GM10266 (cell line): ENCODE results near the gene FOXK2.

Experiments
- DNase-seq: peaks from one replicate; pipeline ENCODE4 v3.0.0; 2012; ENCODE audit errors: extremely low spot score
- TF ChIP-seq, protein P1 (sequence below): IDR thresholded peaks from 2 replicates; pipeline ENCODE4 v1.5.1; 2012; ENCODE audit warnings: mild to moderate bottlenecking, low read depth; ENCODE audit not compliant: control insufficient read depth, insufficient read depth; ENCODE audit errors: missing control alignments

FOXK2 gene

DNA sequence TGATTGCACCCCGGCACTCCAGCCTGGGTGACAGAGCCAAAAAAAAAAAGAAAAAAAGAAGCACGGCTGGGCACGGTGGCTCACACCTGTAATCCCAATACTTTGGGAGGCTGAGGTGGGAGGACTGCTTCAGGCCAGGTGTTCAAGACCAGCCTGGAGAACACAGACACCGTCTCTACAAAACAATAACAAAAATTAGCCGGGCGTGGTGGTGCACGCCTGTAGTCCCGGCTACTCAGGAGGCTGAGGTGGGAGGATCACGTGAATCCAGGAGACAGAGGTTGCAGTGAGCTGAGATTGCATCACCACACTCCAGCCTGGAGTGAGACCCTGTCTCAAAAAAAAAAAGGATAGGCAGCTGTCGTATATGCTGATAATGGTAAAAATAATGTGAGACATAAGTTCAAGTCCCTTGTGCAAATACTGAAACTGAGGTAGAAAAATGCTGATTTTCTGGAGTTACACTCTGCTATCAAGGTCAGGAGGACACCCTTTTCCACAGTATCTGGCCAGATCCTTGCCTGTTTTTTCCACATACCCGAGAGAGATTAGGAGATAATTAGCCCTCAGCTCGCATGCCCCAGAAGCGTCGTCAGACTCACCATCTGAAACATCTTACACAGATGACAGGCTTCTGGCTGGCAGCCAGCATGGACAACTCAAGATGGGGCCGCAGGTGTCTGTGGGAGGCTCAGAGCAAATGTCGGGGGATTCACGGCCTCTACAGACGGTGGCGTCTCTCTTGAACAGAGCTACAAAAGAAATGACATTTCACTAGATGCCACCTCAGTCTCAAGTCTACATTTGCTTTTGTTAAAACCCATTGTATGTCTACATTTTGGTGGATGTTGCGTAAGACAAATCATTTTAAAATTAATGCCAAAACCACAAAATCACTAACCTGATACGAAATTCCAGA is 91.9 kb downstream of the FOXK2 start:
- no peak for DNase-seq
- TF ChIP-seq, protein P1, sequence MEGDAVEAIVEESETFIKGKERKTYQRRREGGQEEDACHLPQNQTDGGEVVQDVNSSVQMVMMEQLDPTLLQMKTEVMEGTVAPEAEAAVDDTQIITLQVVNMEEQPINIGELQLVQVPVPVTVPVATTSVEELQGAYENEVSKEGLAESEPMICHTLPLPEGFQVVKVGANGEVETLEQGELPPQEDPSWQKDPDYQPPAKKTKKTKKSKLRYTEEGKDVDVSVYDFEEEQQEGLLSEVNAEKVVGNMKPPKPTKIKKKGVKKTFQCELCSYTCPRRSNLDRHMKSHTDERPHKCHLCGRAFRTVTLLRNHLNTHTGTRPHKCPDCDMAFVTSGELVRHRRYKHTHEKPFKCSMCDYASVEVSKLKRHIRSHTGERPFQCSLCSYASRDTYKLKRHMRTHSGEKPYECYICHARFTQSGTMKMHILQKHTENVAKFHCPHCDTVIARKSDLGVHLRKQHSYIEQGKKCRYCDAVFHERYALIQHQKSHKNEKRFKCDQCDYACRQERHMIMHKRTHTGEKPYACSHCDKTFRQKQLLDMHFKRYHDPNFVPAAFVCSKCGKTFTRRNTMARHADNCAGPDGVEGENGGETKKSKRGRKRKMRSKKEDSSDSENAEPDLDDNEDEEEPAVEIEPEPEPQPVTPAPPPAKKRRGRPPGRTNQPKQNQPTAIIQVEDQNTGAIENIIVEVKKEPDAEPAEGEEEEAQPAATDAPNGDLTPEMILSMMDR: no peak

- TF ChIP-seq, protein P1: no peak
- DNase-seq: no peak
Measured at GRCh38 chr17:82613283-82614094, 94.0 kb downstream of the FOXK2 start.

DNA sequence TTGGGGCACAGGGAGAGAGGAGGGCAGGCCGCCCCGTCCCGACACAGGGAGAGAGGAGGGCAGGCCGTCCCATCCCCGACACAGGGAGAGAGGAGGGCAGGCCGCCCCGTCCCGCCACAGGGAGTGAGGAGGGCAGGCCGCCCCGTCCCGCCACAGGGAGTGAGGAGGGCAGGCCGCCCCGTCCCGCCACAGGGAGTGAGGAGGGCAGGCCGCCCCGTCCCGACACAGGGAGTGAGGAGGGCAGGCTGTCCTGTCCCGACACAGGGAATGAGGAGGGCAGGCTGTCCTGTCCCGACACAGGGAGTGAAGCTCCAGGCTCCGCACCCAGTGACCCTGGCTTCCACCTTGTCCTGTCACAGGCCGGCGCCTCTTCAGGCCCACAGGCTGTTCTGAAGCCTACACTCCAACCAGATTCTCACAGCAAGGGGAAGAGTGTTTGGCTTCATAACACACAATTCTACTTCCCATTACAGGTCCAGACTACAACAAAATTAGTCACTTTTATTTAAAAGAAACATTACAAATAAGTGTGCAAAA is 94.6 kb downstream of the FOXK2 start:
- DNase-seq: no peak
- TF ChIP-seq, protein P1: no peak

DNA sequence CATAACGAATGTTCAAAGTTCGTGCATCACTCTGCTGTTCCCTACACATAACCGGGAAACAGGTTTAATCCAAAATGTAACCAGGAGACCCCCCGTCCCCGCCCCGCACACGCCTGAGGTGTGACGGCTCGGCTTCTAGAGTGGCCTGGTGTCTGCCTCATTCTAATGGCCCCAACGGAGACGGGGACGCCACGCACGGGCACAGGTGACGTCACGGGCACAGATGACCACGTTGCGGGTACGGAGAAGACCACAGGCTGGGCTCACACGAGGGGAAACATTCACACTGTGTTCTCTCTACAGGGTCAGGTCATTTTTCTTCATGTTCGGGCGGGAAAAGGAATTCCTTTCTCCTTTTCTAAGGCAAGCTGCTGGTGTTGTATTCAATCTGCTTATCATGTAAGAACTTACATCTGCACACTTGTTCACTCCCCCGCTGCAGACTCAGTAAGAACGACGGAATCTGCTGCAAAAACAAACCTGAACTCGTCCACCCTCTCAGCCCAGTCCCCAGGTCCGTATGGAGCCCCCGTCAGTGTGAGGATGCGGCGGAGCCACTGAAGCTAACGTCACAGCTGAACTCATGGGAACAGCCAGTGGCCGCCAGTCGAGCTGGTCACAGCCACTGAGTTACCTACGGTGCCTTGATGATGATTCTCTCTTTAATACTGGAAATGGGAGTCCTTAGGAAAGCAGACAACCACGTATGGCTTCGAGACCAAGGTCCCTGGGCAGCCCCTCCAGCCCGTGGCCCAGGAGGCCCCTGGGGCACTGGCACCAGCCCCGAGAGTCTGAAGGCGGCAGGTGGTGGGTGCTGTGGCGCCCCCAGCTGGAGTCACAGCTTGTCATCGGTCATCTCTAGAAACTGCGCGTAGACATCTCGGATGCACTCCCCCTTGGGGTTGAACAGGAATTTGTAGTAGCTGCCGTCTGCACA is 95.8 kb downstream of the FOXK2 start:
- TF ChIP-seq, protein P1: peak; percentile 18
- no peak for DNase-seq

DNA sequence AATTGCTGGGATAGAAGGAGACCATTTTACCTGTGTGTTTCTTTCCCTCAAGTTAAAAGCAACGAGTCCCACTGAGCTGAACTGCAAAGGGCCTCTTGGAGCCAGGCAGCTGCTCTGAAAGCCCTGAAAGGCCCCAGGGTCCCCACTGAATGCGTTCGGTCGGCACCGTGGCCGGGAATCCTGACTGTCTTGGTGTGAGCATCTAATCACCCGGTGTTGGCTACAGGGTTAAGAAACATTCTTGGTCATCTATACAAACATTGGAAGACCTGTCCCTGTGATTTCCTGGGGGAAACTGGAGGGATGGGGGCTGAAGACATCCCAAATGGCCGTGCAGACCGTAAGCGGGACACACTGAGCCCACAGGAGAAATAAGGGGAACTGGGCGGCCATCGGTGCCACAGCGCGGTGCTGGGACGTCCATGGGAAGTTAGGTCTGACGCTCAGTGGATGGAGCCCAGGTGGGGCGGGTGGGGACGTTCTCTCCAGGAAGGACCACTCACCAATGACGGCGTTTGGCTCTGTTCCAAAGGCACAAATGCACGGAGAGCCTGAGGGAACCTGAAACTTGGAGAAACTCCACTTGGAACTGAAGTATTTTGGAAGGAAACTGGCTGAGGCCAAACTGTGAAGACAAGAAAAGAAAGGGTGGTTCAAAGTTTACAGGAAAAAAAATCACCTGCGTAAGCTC is 96.6 kb downstream of the FOXK2 start:
- DNase-seq: no peak
- TF ChIP-seq, protein P1: no peak

- TF ChIP-seq, protein P1: no peak
- no peak for DNase-seq
Measured at GRCh38 chr17:82619211-82619610, 99.7 kb downstream of the FOXK2 start.
